Endothelial cell (in vitro differentiated cells): ENCODE data around the gene TMEM181. TPM values are rescaled to one million over a fixed set of nuclear protein-coding genes. Genes with fewer than 3 reads are reported as not detected.
"Not testable (repeated sequence)": the region's sequence is repeated elsewhere in the genome, so short reads cannot be mapped to it uniquely, and the experiment has no call there.

Experiments
- DNase-seq: peaks from one replicate; pipeline ENCODE4 v3.0.0; 2021; ENCODE audit warnings: low spot score
- H3K27ac Mint-ChIP-seq: one replicate; pipeline ENCODE4 v1.8.0; 2021; ENCODE audit warnings: mixed read lengths, inconsistent platforms; ENCODE audit not compliant: unreplicated experiment
- H3K27me3 Mint-ChIP-seq: one replicate; pipeline ENCODE4 v1.8.0; 2021; ENCODE audit warnings: mild to moderate bottlenecking, moderate library complexity, mixed read lengths, inconsistent platforms; ENCODE audit not compliant: unreplicated experiment
- H3K36me3 Mint-ChIP-seq: one replicate; pipeline ENCODE4 v1.8.0; 2021; ENCODE audit warnings: mild to moderate bottlenecking, low read depth, mixed read lengths, inconsistent platforms; ENCODE audit not compliant: unreplicated experiment
- H3K4me1 Mint-ChIP-seq: one replicate; pipeline ENCODE4 v1.8.0; 2021; ENCODE audit warnings: mild to moderate bottlenecking, mixed read lengths, inconsistent platforms; ENCODE audit not compliant: unreplicated experiment
- H3K4me3 Mint-ChIP-seq: one replicate; pipeline ENCODE4 v1.8.0; 2021; ENCODE audit warnings: mild to moderate bottlenecking, mixed read lengths, inconsistent platforms; ENCODE audit not compliant: unreplicated experiment
- H3K9me3 Mint-ChIP-seq: one replicate; pipeline ENCODE4 v1.8.0; 2021; ENCODE audit warnings: mixed read lengths, inconsistent platforms; ENCODE audit not compliant: unreplicated experiment
- total RNA-seq: library from RNA; stranded (reverse); fragmentation: NEBNext Ultra II Directional; extraction: Animal tissue kit (Norgen Biotek cat#: 25700); gene quantifications from one replicate; pipeline ENCODE4 v1.2.1, GENCODE V29; 2021; ENCODE audit not compliant: unreplicated experiment
- TF ChIP-seq, protein P1 (sequence below): fragments of 200-600 bp; sonication (generic); IDR thresholded peaks from one replicate; pipeline ENCODE4 v1.5.0; 2021; ENCODE audit warnings: antibody characterized with exemption; ENCODE audit not compliant: unreplicated experiment

The TMEM181 gene
- total RNA-seq, 1 donor from 2014 or later = 29.5 TPM

DNA sequence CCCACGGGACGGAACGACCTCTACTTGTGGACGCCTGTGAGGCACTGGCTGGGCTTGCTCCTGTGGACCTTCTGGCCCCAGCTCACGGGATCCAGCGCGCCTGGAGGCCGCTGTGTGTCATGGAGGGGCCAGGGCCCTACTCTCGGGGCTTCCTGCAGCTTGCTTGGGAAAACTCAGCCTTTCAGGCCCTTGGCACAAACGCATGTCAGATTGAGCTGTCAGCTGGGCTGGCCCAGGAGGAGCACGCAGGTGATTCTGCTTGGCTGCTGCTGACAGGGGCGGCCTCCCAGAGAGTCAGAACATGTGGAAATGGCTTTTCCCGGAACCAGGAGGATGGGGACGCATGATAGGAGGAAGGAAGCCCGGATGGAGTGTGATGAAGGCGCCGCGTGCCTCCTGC, 39.7 kb downstream of the TMEM181 start:
- Mint-ChIP-seq H3K27me3 (no peaks in the 10 kb centered on the region), H3K27ac (no peak overlapping the region), H3K4me1 (no peaks in the 10 kb centered on the region), H3K4me3 (no peak overlapping the region), H3K9me3 (no peaks in the 10 kb centered on the region), H3K36me3 (peaks cover 30% of the 10 kb centered on the region)
- no peak for DNase-seq
- TF ChIP-seq, protein P1, sequence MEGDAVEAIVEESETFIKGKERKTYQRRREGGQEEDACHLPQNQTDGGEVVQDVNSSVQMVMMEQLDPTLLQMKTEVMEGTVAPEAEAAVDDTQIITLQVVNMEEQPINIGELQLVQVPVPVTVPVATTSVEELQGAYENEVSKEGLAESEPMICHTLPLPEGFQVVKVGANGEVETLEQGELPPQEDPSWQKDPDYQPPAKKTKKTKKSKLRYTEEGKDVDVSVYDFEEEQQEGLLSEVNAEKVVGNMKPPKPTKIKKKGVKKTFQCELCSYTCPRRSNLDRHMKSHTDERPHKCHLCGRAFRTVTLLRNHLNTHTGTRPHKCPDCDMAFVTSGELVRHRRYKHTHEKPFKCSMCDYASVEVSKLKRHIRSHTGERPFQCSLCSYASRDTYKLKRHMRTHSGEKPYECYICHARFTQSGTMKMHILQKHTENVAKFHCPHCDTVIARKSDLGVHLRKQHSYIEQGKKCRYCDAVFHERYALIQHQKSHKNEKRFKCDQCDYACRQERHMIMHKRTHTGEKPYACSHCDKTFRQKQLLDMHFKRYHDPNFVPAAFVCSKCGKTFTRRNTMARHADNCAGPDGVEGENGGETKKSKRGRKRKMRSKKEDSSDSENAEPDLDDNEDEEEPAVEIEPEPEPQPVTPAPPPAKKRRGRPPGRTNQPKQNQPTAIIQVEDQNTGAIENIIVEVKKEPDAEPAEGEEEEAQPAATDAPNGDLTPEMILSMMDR = no peak

DNA sequence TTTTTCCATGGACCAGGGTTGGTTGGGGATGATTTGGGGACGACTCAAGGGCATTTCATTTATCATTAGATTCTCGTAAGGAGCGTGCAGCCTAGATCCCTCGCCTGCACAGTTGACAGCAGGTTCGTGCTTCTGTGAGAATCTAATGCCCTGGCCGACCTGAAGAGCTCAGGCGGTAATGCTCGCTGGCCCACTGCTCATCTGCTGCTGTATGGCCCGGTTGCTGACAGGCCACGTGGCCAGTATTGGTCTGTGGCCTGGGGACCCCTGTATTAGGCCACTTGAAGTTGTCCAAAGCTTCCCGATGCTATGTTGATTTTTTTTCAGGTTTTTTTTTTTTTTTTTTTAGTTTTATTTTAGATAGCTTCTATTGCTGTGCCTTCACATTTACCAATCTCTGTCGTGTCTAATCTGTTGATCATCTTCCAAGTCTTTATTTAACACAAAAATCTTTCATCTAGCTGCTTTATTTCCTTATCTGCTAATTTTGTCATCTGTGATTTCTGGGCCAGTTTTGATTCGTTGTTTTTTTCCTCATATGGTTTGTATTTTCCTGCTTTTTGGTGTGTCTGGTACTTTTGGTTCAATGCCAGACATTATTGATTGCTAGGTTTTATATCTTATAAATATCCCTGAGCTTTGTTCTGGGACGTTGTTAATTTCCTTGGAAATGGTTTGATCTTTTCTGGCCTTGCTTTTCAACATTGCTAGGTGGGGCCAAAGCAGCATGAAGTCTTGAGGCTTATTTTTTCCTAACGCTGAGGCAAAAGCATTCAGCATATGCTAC, 43.6 kb downstream of the TMEM181 start:
- no peak overlapping the region for H3K4me3 Mint-ChIP-seq
- TF ChIP-seq, protein P1 = no peak
- no peak overlapping the region for H3K27ac Mint-ChIP-seq
- no peaks in the 10 kb centered on the region for H3K9me3 Mint-ChIP-seq
- H3K36me3 Mint-ChIP-seq = peaks cover 36% of the 10 kb centered on the region
- no peaks in the 10 kb centered on the region for H3K27me3 Mint-ChIP-seq
- no peaks in the 10 kb centered on the region for H3K4me1 Mint-ChIP-seq
- no peak for DNase-seq

DNA sequence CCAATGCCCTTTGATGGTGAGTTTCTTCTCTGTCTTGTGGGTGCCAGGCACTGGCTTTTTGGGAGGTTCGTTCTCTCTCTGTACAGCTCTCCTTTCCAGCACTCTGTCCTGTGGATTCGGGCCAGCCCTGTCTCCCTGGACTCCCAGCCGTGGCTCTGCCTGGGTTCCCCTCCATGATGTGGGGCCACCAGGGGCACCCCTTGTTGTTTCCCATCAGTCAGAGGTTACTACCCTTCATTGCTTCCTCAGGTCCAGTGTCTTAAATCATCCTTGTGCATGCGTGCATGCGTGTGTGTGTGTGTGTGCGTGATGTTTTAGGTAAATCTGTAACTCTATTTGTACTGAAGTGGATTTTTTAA, 44.1 kb downstream of the TMEM181 start:
- H3K4me1 Mint-ChIP-seq = no peaks in the 10 kb centered on the region
- no peaks in the 10 kb centered on the region for H3K27me3 Mint-ChIP-seq
- no peak overlapping the region for H3K27ac Mint-ChIP-seq
- no peaks in the 10 kb centered on the region for H3K9me3 Mint-ChIP-seq
- H3K4me3 Mint-ChIP-seq = no peak overlapping the region
- DNase-seq = no peak
- TF ChIP-seq, protein P1 = no peak
- peaks cover 38% of the 10 kb centered on the region for H3K36me3 Mint-ChIP-seq

DNA sequence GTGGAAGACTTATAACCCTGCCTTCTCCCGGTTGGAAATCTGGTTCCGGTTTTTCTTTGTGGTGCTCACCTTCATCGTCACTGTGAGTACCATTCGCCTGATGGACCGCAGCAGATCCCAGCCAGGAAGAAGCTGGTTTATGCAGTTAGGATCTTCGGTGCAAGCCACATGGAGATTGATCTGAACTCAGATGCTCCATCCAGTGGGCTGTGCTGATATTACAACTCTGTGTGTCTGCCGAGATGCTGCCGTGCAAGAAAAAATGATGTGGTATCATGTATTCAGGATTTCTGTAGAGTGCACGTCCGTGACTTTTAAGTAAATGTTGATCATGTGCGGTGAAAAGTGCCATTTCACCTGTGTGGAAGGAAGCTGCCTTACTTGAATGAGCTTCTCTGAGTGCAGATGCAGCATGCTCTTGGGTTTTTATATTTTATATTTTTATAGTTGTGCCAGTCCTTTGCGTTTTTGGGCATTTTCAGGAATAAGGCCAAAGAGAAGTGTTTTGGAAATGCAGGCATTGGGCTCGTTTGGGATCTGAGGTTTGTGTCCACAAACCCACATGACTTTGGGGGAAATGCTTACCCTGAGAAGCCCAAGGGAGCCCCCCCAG, 45.5 kb downstream of the TMEM181 start:
- TF ChIP-seq, protein P1 = peak; percentile 72
- peaks cover 37% of the 10 kb centered on the region for H3K36me3 Mint-ChIP-seq

DNA sequence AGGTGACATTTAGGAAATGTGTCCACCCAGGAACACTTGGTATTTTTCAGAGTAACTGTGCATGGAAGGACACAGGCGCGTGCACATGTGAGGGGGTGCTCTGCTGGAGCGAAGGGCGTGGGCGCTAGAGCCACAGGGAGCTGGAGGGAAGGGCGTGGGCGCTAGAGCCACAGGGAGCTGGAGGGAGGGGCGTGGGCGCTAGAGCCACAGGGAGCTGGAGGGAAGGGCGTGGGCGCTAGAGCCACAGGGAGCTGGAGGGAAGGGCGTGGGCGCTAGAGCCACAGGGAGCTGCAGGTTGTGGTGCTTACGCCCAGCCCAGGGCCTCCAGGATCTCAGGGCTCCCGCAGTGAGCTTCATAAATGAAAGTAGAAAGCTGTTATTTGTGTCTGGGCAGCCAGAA, 46.1 kb downstream of the TMEM181 start:
- not testable (repeated sequence) for H3K27ac Mint-ChIP-seq, DNase-seq
- H3K36me3 Mint-ChIP-seq = peaks cover 41% of the 10 kb centered on the region

More for the DNA sequence above, 45.5 kb downstream of the TMEM181 start:
- H3K4me3 Mint-ChIP-seq = no peak overlapping the region
- no peaks in the 10 kb centered on the region for H3K4me1 Mint-ChIP-seq
- H3K9me3 Mint-ChIP-seq = no peaks in the 10 kb centered on the region
- no peaks in the 10 kb centered on the region for H3K27me3 Mint-ChIP-seq
- peak; percentile 79 for DNase-seq
- no peak overlapping the region for H3K27ac Mint-ChIP-seq

More for the DNA sequence above, 46.1 kb downstream of the TMEM181 start:
- not testable (repeated sequence) for H3K4me1 Mint-ChIP-seq, H3K9me3 Mint-ChIP-seq, H3K4me3 Mint-ChIP-seq, H3K27me3 Mint-ChIP-seq
